Loucy (cell line): ENCODE measurements around the gene LENG8.

Source experiments
- H2AFZ ChIP-seq: fragments of 200-600 bp; sonication (generic); 2 replicates; pipeline ENCODE4 v1.6.0; 2016; ENCODE audit warnings: antibody characterized with exemption, mild to moderate bottlenecking, low read length, moderate library complexity
- H3F3A ChIP-seq: fragments of 200-600 bp; 2 replicates; pipeline ENCODE4 v1.6.0; 2016; ENCODE audit warnings: antibody characterized with exemption, low read depth, mild to moderate bottlenecking
- H3K27me3 ChIP-seq: fragments of 200-600 bp; sonication (generic); 2 replicates; pipeline ENCODE4 v1.6.1; 2014; ENCODE audit warnings: low read length, mild to moderate bottlenecking; ENCODE audit not compliant: insufficient read depth, poor library complexity, severe bottlenecking
- H3K36me3 ChIP-seq: fragments of 200-600 bp; sonication (generic); 2 replicates; pipeline ENCODE4 v1.6.1; 2016; ENCODE audit warnings: low read length; ENCODE audit not compliant: insufficient read depth
- H3K4me1 ChIP-seq: fragments of 200-600 bp; sonication (generic); 2 replicates; pipeline ENCODE4 v1.5.1; 2014; ENCODE audit warnings: low read length, mild to moderate bottlenecking; ENCODE audit not compliant: insufficient read depth, poor library complexity, severe bottlenecking
- H3K4me2 ChIP-seq: fragments of 200-600 bp; sonication (generic); 2 replicates; pipeline ENCODE4 v1.6.0; 2014; ENCODE audit warnings: antibody characterized with exemption, low read length, low read depth, mild to moderate bottlenecking; ENCODE audit not compliant: poor library complexity, severe bottlenecking
- H3K4me3 ChIP-seq: fragments of 200-600 bp; sonication (generic); 2 replicates; pipeline ENCODE4 v1.5.1; 2014; ENCODE audit warnings: low read length, mild to moderate bottlenecking, mixed read lengths; ENCODE audit not compliant: poor library complexity, severe bottlenecking
- H3K79me2 ChIP-seq: fragments of 200-600 bp; sonication (generic); 2 replicates; pipeline ENCODE4 v1.6.1; 2014; ENCODE audit warnings: low read length; ENCODE audit not compliant: insufficient read depth
- H3K9ac ChIP-seq: fragments of 200-600 bp; sonication (generic); 2 replicates; pipeline ENCODE4 v1.6.0; 2014; ENCODE audit warnings: mild to moderate bottlenecking, low read depth, low read length, moderate library complexity; ENCODE audit not compliant: poor library complexity, severe bottlenecking
- H3K9me2 ChIP-seq: fragments of 200-600 bp; sonication (generic); replicated peaks from 2 replicates; pipeline ENCODE4 v1.6.1; 2016; ENCODE audit warnings: low read depth, low read length, mixed read lengths
- H3K9me3 ChIP-seq: fragments of 200-600 bp; sonication (generic); 2 replicates; pipeline ENCODE4 v1.6.1; 2014; ENCODE audit warnings: mild to moderate bottlenecking, antibody characterized with exemption, low read length, low read depth; ENCODE audit not compliant: insufficient read depth
- H4K20me1 ChIP-seq: fragments of 200-600 bp; sonication (generic); 2 replicates; pipeline ENCODE4 v1.6.0; 2014; ENCODE audit warnings: antibody characterized with exemption, low read length, mild to moderate bottlenecking; ENCODE audit not compliant: insufficient read depth, poor library complexity, severe bottlenecking
- CTCF ChIP-seq: fragments of 200-600 bp; sonication (generic); conservative IDR thresholded peaks from 2 replicates; pipeline ENCODE4 v1.5.1; 2014; ENCODE audit warnings: mild to moderate bottlenecking, antibody characterized with exemption, low read length
- EZH2phosphoT487 ChIP-seq: fragments of 200-600 bp; IDR thresholded peaks from 2 replicates; pipeline ENCODE4 v1.6.1; 2018; ENCODE audit warnings: antibody characterized with exemption, mild to moderate bottlenecking, moderate library complexity, borderline replicate concordance

The LENG8 gene

DNA sequence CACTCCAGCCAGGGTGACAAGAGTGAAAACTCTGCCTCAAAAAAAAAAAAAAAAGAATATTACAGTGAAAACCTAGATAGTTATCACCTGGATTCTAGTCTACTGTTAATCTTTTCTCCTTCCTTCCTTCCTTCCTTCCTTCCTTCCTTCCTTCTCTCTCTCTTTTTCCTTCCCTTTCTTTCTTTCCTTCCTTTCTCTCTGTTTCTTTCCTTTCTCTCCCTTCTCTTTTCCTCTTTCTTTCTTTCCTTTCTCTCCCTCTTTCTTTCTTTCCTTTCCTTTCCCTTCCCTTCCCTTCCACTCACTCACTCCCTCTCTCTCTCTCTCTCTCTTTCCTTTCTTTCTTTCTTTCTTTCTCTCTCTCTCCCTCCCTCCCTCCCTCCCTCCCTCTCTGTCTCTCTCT lies 43.4 kb upstream of the LENG8 start:
- Histone ChIP-seq H2AFZ (no peak overlapping the region), H3K4me3 (no peak overlapping the region), H3K9me3 (no peaks in the 10 kb centered on the region), H3K9me2 (no peaks in the 10 kb centered on the region), H3F3A (0 out of 2 replicates have a peak, but pooled peaks cover 8% of the 10 kb centered on the region), H3K79me2 (no peaks in the 10 kb centered on the region), H3K4me2 (no peak overlapping the region), H4K20me1 (no peaks in the 10 kb centered on the region), H3K27me3 (no peaks in the 10 kb centered on the region), H3K9ac (no peak overlapping the region), H3K36me3 (no peaks in the 10 kb centered on the region), H3K4me1 (no peaks in the 10 kb centered on the region)
- TF ChIP-seq CTCF, result no peak
- TF ChIP-seq EZH2phosphoT487, result no peak

GRCh38 chr19:54407780-54408179 lies 41.2 kb upstream of the LENG8 start:
- no peak overlapping the region for H3K4me3 ChIP-seq
- no peak overlapping the region for H3K9ac ChIP-seq
- no peaks in the 10 kb centered on the region for H3K4me1 ChIP-seq
- H3F3A ChIP-seq, result 0 out of 2 replicates have a peak, but pooled peaks cover 8% of the 10 kb centered on the region
- no peak overlapping the region for H2AFZ ChIP-seq
- H3K27me3 ChIP-seq, result no peaks in the 10 kb centered on the region
- no peaks in the 10 kb centered on the region for H3K9me2 ChIP-seq
- no peaks in the 10 kb centered on the region for H3K79me2 ChIP-seq
- TF ChIP-seq CTCF (no peak), EZH2phosphoT487 (no peak)
- H3K4me2 ChIP-seq, result no peak overlapping the region
- no peaks in the 10 kb centered on the region for H3K36me3 ChIP-seq
- no peaks in the 10 kb centered on the region for H3K9me3 ChIP-seq
- no peaks in the 10 kb centered on the region for H4K20me1 ChIP-seq

DNA sequence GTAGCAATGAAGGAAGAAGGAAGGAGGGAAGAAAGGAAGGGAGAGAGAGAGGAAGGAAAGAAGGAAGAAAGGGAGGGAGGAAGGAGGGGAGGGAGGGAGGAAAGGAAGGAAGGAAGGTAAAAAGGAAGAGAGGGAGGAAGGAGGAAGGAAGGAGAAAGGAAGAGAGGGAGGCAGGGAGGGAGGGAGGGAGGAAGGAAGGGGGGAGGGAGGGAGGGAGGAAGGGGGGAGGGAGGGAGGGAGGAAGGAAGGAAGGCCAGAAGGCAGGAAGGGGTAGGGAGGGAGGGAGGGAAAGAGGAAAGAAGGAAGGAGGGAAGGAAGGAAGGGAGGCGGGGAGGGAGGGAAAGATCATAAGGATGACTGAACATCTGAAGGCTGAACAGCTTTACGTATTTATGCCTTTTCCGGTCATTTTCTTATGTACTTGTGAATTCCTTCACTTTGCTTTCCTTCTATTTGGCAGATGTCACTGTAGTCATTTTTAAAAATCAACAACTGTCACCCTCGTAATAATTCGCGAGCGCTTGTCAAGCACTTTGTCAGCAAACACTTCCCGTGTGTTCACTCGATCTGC lies 40.5 kb upstream of the LENG8 start:
- Histone ChIP-seq H3K27me3 (no peaks in the 10 kb centered on the region), H3K9me3 (no peaks in the 10 kb centered on the region), H3K4me3 (no peak overlapping the region), H2AFZ (no peak overlapping the region), H4K20me1 (no peaks in the 10 kb centered on the region), H3K4me2 (no peak overlapping the region), H3K9ac (no peak overlapping the region), H3F3A (0 out of 2 replicates have a peak, but pooled peaks cover 8% of the 10 kb centered on the region), H3K9me2 (no peaks in the 10 kb centered on the region), H3K79me2 (no peaks in the 10 kb centered on the region), H3K4me1 (no peaks in the 10 kb centered on the region), H3K36me3 (no peaks in the 10 kb centered on the region)
- TF ChIP-seq CTCF (no peak), EZH2phosphoT487 (no peak)
